Omental fat pad (tissue), 4 donors: ENCODE results near the gene MYCBP. TPM values are rescaled to one million over a fixed set of nuclear protein-coding genes. Genes with fewer than 3 reads are reported as not detected.

ENCODE experiments used
- ATAC-seq: fragments of 150-250 bp; one replicate; pipeline ENCODE4 v1.9.1; 2016; ENCODE audit warnings: mild to moderate bottlenecking, moderate library complexity; ENCODE audit not compliant: low FRiP score
- DNase-seq: peaks from one replicate; pipeline ENCODE4 v3.0.0-alpha.2; 2019; ENCODE audit warnings: low spot score
- small RNA-seq: library from RNA; depleted of rRNA; stranded (forward); fragments of <200 nt; gene quantifications from one replicate; pipeline ENCODE3, GENCODE V24; 2016
- total RNA-seq, 4 donors: library from RNA; depleted of rRNA; stranded (reverse); fragments of >200 nt; gene quantifications; one replicate each; pipeline ENCODE4 v1.1.0, GENCODE V29; 2016
- TF ChIP-seq, protein P1 (sequence below), 3 donors: fragments of 450-650 bp; IDR thresholded peaks; one replicate each; pipeline ENCODE4 v1.5.1; 2016 to 2017; ENCODE audit warnings: antibody characterized with exemption in 3 of 3, mild to moderate bottlenecking in 3 of 3, moderate library complexity in 2 of 3

MYCBP gene
- total RNA-seq, 4 donors from 2014 or later: 5.8 to 17.0 (median 9.3) TPM

DNA sequence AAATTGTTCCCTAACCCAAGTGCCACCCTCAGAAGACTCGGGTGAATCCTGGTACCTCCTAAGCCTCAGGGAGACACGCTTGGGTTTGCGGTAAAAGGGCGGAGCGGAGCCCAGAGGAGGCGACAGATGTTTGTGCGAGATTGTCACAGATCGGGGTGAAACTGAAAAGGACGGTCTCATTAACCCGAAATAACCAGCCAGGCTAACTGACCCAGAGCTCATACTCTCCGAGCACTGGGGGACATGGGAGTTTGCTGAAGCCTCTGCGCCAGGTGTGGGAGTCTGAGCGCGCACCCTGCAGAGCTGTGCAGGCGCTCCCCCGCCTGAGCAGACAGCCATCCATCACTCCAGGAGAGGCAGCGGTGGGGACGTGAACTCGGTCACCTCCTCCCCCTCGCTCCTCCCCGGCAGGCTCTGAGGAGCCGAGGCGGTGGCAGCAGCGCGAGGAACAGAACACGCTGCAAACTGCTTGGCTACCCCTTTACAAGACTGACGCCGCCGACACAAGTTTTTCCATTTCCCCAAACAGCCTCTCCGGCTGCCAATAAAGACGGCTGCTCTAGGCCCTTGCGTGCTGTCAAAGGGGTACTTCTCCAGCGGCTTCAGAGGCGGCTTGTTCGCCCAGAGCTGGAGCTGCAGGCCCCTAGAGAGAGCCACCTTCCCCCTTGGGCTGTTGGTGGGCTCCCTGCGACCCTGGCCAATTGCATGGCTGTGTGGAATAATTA lies 57.1 kb downstream of the MYCBP start:
- DNase-seq: no peak
- TF ChIP-seq, protein P1, sequence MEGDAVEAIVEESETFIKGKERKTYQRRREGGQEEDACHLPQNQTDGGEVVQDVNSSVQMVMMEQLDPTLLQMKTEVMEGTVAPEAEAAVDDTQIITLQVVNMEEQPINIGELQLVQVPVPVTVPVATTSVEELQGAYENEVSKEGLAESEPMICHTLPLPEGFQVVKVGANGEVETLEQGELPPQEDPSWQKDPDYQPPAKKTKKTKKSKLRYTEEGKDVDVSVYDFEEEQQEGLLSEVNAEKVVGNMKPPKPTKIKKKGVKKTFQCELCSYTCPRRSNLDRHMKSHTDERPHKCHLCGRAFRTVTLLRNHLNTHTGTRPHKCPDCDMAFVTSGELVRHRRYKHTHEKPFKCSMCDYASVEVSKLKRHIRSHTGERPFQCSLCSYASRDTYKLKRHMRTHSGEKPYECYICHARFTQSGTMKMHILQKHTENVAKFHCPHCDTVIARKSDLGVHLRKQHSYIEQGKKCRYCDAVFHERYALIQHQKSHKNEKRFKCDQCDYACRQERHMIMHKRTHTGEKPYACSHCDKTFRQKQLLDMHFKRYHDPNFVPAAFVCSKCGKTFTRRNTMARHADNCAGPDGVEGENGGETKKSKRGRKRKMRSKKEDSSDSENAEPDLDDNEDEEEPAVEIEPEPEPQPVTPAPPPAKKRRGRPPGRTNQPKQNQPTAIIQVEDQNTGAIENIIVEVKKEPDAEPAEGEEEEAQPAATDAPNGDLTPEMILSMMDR (IDR thresholded peaks at IDR 0.05): no peak
- no peak for ATAC-seq

DNA sequence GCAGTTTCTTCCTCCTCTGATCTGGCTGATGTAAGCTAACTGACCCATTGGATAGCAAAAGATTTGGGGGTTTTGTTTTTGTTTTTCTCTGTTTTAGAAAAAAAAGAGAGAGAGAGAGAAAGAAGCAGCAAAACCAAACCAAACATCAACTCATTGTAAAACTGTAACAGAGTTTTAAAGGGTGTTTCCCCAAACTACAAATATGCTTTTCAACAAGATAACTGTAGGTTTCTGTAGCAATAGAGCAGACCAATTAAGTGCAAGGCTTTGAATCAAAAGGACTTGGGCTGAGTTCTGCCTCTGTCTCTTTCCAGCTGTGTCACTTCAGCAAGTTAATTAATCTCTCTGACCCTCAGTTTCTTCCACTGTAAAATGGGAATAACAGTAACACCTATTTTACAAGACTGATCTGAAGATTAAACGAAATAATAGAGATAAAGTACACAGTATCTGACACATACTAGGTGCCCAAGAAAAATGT lies 58.1 kb downstream of the MYCBP start:
- ATAC-seq: no peak
- no peak for DNase-seq
- TF ChIP-seq, protein P1 (IDR thresholded peaks at IDR 0.05): no peak

- TF ChIP-seq, protein P1 (IDR thresholded peaks at IDR 0.05): no peak
- ATAC-seq (no peak), DNase-seq (no peak)
Observed at GRCh38 chr1:38814444-38814983, 58.6 kb downstream of the MYCBP start.

DNA sequence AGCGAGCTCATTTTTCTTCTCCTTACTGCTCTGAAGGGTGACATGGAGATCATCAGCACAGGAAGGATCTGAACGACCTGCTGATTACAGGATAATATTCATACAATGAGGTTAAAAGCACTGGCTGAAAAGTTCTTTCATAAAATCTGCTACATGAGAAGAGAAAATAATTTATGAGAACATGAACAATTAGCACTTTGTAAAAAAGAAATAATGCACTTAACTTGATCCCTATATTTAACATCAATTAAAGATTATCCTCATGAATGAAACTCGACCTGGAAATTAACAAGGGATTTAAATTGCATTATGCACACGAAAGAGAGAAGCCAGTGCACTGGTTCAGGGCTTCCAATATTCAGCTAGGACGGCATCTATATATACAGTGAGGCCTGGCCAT lies 60.2 kb downstream of the MYCBP start:
- TF ChIP-seq, protein P1 (IDR thresholded peaks at IDR 0.05): no peak
- ATAC-seq: no peak
- DNase-seq: no peak

Small RNAs within 50 kb of the gene (small RNA-seq; reads per million reads assigned to genes)
- not detected for gene GJA9-MYCBP

Other genes with a start within 250 kb of the MYCBP start
- 10 to 100 TPM; 29.6 to 57.7 (median 39.4) TPM for gene RRAGC, start 13.6 kb downstream of the MYCBP start, total RNA-seq
- not detected for gene GJA9, start 8.2 kb upstream of the MYCBP start, total RNA-seq
- 1 to 10 TPM in 1 of 4 donors, under 1 TPM in 3; 0.38 to 1.6 (median 0.61) TPM for gene RHBDL2, start 68.5 kb upstream of the MYCBP start, total RNA-seq
- 10 to 100 TPM; 31.1 to 56.6 (median 46.7) TPM for gene AKIRIN1, start 117.9 kb upstream of the MYCBP start, total RNA-seq
- gene NDUFS5, start 153.0 kb upstream of the MYCBP start, total RNA-seq: 100 to 1,000 TPM; 304 to 609 (median 443) TPM